HG02943 (cell line): ENCODE measurements around the gene SPATA19.

Source experiments
- ATAC-seq: cut with Tn5 transposase; IDR thresholded peaks from one replicate; pipeline ENCODE4 v1.9.1; 2021; ENCODE audit warnings: mild to moderate bottlenecking, low read depth, moderate library complexity; ENCODE audit not compliant: unreplicated experiment

The SPATA19 gene

DNA sequence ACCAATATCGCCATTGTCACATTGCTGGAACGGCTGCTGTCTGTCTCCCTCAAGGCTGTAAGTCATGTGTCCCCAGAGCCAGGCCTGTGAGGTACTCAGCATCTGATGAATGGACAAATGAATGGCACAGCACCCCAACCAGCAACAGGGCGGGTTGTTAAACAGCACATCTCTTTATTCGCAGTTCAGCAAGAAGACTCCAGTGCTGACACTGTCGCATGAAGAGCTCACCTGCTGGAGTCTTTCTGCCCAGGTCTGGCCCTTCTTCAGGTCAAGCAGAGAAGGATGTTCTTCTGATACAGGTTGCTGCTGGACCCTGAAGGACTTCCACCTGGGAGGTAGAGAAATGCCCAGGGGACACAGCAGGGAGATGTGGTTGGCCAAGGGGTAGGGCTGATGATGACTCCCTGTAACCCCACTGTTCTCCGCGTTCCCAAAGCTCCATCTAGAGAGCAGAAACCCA, 4.8 kb downstream of the SPATA19 start:
- no peak for ATAC-seq

- no peak for ATAC-seq
Measured at GRCh38 chr11:133835593-133836548, 9.4 kb downstream of the SPATA19 start.

- ATAC-seq, result peak; percentile 70
Measured at GRCh38 chr11:133834682-133835592, 10.4 kb downstream of the SPATA19 start.

DNA sequence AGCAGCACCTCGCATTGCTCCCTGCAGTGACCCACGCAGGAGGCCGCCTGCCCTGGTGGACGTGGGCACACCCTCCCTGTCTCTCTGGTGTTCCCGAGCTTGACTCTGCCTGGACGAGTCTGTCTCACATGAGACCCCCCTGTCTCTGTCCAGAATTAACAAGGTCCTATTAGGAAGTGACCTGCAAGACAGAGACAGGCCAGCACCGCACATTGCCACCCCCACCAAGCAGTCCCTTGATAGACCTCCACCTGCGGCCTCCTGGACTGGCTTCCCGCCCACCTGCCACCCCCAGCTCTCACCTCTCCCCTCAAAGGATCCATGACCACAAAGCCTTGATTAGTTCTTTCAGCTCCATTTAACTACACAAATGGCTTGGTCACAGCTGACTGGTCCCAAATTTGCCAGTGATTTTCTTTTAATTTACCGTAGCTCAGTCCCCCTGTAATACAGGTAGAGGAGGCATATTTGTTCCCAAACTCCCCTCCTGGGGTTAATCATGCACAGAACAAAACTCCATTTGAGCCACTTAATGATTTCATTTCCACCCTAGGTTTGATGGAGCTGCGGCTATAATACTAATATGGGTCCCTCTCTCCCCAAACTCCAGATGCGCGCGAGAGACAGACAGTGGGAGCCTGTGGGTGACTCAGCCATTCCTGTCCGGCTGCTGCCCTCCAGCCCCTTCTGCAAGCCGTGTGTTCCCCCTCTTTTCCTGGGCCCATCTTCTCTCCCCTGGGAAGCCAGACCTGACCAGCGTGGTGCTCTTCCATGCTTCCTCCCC, 11.2 kb downstream of the SPATA19 start:
- no peak for ATAC-seq

- ATAC-seq, result no peak
Measured at GRCh38 chr11:133832991-133833897, 12.1 kb downstream of the SPATA19 start.

DNA sequence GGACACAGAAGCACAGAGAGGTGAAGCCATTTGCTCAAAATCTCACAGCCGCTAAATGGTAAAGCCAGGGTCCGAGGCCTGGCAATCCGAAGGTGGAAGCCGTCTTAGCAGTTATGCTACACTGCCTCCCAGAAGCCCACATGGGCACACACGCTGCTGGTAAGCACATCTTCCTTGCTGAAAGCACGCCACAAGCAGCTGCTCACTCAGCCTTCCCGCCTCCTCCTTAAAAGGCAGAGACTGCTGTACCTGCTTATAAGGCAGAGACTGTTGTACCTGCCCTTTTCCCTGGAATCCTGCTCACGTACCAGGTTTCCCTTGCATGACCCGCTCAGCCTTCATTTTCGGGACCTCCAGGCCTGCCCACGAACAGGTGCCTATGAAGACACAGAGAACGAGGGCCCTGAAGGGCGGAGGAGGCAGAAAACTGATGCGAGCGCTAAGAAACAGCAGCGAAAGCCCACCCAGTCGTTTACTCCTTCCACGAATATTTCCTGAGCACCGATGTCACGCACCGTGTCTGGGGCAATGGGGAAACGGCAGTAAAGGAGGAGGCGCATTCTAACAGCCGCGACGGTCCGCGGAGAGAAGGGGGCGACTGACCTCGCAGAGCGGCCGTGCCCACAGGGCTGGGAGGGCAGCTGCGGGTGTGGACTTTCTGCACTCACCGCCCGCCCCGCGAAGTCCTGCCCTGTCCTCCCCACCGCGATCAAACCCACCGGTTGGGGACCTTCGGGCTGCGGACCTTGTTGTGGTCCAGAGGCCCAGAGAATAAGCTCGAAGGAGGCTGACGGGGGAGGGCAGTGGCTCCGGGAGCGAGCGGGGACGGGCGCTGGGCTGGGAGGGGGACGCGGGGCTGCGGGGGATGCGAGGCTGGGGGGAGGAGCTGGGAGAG, 13.0 kb downstream of the SPATA19 start:
- no peak for ATAC-seq

- no peak for ATAC-seq
Measured at GRCh38 chr11:133830931-133831907, 14.1 kb downstream of the SPATA19 start.

DNA sequence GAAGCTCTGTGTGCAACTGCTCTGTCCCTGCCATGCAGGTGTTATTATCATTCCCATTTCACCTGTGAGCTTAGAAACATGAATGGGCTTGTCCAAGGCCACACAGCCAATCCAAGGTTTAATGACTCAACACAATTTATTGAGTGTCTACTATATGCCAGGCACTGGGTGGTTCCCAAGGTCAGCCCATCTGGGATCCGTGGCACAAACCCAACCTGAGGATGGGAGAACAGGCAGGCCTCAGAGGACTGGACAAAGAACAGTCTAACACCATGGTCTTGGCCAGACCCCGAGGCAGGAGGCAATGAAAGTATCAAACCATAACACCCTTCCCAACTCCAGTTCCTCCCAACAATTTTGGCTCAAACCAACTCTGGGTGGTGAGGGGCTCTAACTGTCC, 15.7 kb downstream of the SPATA19 start:
- no peak for ATAC-seq

GRCh38 chr11:133828871-133829270, 16.4 kb downstream of the SPATA19 start:
- ATAC-seq, result no peak

GRCh38 chr11:133827556-133827955, 17.8 kb downstream of the SPATA19 start:
- ATAC-seq, result no peak

- ATAC-seq, result no peak
Measured at GRCh38 chr11:133826866-133827265, 18.4 kb downstream of the SPATA19 start.

DNA sequence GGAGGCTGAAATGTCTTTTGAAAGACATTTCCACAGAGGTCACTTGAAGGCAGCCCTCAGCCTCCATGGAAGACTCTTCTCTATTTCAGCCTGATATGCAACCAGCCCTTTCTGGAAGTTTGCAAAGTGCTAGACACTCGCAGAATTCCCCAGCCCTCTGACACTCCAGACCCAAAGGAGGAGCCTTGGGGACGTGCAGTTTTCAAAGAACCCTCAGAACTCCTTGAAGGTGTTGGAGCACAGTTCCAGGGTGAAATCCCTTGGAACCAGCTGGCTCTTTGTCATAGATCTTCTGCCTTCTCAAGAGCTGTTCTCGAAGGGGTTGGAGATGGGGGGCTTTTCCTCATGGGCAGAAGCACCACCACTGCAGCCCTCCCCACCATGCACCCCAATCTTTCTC, 19.6 kb downstream of the SPATA19 start:
- no peak for ATAC-seq

DNA sequence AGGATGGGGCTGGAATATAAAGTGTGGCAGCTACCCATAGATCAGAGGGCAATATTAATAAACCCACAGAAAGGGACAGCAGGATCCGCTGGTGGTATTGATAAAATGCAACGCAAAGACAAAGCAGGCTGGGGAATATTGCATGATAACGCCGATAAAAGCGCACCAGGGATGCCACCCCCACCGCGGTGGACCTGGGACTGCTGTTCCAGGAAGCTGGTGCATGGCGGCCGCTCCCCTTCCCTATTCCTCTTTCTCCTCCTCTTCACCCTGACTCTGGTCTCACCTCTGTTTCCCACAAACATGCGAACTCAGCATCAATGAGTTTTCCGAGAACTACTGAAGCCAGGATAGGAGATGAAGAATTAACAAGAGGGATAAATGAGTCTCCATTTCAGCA, 20.2 kb downstream of the SPATA19 start:
- no peak for ATAC-seq

DNA sequence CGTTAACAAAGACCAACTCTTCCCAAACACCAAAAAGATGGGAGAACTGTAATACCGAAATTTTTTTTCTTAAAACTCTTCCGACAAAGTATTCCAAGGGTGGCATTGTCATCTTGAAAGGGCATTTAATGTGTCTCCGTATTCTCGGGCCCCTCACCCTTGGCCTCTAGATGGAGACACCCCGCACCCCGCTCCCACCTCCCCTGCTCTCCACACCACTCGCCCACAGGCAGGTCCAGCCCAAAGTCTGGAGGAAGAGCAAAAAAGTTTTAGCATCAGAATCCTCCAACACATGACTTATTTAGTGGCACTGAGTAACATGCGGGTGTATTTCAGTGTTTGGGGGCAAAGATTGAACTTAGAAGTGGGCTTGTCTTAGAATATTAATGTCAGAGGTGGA, 20.7 kb downstream of the SPATA19 start:
- no peak for ATAC-seq

GRCh38 chr11:133823614-133824013, 21.7 kb downstream of the SPATA19 start:
- no peak for ATAC-seq

DNA sequence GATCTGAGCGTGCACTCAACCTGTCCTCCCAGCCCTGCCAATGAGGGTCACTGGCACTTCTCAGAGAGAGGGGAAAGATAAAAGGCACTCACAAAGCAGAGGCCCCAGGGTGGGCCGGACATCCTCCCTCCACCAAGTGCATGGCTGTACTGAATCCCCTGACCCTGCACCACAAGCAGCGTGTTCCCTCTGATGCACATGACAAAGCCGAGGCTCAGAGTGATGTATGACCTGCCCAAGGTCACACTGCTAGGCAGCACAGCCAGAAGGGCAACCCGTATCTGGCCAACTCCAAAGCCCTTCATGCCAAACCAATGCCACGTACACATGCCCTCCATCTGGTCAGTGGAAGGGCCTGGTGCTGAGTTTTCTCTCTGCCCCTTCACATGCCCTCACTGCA, 22.1 kb downstream of the SPATA19 start:
- ATAC-seq, result no peak

GRCh38 chr11:133821776-133822175, 23.5 kb downstream of the SPATA19 start:
- ATAC-seq, result no peak
